CMK (cell line): Measurements from ENCODE around the gene TMOD3.

Source experiments
- DNase-seq: peaks from one replicate; pipeline ENCODE4 v3.0.0-alpha.2; 2010; ENCODE audit warnings: low read depth

The TMOD3 gene

GRCh38 chr15:51828621-51829375 lies 655 bp upstream of the TMOD3 start:
- DNase-seq = no peak

- DNase-seq = no peak
Observed at GRCh38 chr15:51830276-51830806, 888 bp downstream of the TMOD3 start.

- DNase-seq = no peak
Observed at GRCh38 chr15:51833772-51834171, 4.3 kb downstream of the TMOD3 start.

GRCh38 chr15:51837792-51838251 lies 8.4 kb downstream of the TMOD3 start:
- no peak for DNase-seq

GRCh38 chr15:51838270-51838669 lies 8.8 kb downstream of the TMOD3 start:
- DNase-seq = no peak

- no peak for DNase-seq
Observed at GRCh38 chr15:51840692-51841091, 11.2 kb downstream of the TMOD3 start.

- DNase-seq = no peak
Observed at GRCh38 chr15:51841406-51842040, 12.1 kb downstream of the TMOD3 start.

GRCh38 chr15:51842265-51842664 lies 12.8 kb downstream of the TMOD3 start:
- DNase-seq = no peak

GRCh38 chr15:51842852-51843737 lies 13.6 kb downstream of the TMOD3 start:
- no peak for DNase-seq

GRCh38 chr15:51844747-51845426 lies 15.4 kb downstream of the TMOD3 start:
- DNase-seq = no peak

GRCh38 chr15:51846066-51846462 lies 16.6 kb downstream of the TMOD3 start:
- DNase-seq = no peak

GRCh38 chr15:51846463-51847230 lies 17.2 kb downstream of the TMOD3 start:
- no peak for DNase-seq

GRCh38 chr15:51848811-51849210 lies 19.4 kb downstream of the TMOD3 start:
- no peak for DNase-seq

- no peak for DNase-seq
Observed at GRCh38 chr15:51849860-51850259, 20.4 kb downstream of the TMOD3 start.

- DNase-seq = no peak
Observed at GRCh38 chr15:51853998-51854397, 24.5 kb downstream of the TMOD3 start.

GRCh38 chr15:51855612-51856011 lies 26.2 kb downstream of the TMOD3 start:
- no peak for DNase-seq

GRCh38 chr15:51856714-51857380 lies 27.4 kb downstream of the TMOD3 start:
- DNase-seq = no peak

- DNase-seq = no peak
Observed at GRCh38 chr15:51861557-51862359, 32.3 kb downstream of the TMOD3 start.

GRCh38 chr15:51863131-51863530 lies 33.7 kb downstream of the TMOD3 start:
- no peak for DNase-seq
